B cell (primary cell): ENCODE data around the gene ARHGAP31. TPM values are rescaled to one million over a fixed set of nuclear protein-coding genes. Genes with fewer than 3 reads are reported as not detected.
A peak's percentile ranks its signal among the peaks of the same experiment; 100 is the strongest.

Experiments
- ATAC-seq: fragments of 200-7000 bp; cut with Tn5 transposase; one replicate; pipeline ENCODE4 v1.10.0; 2021; ENCODE audit warnings: low read depth, mild to moderate bottlenecking, moderate number of reproducible peaks, moderate library complexity
- CTCF ChIA-PET: fragments of 350-600 bp; sonication (Branson Sonifier 250); formaldehyde crosslinking; loops from one replicate; lab custom pipeline; 2021; ENCODE audit warnings: antibody characterized with exemption, inconsistent platforms; lab: Charles Lee
- POLR2A ChIA-PET: fragments of 350-600 bp; sonication (Branson Sonifier 250); formaldehyde crosslinking; loops from one replicate; lab custom pipeline; 2021; ENCODE audit warnings: antibody characterized with exemption; lab: Charles Lee
- DNase-seq: peaks from one replicate; pipeline ENCODE4 v3.0.0; 2013
- H2AFZ ChIP-seq: 2 replicates; pipeline ENCODE4 v1.6.1; 2012; ENCODE audit warnings: mild to moderate bottlenecking, low read depth, low read length; ENCODE audit not compliant: insufficient read depth, poor library complexity, severe bottlenecking
- H3K27ac ChIP-seq, 2 donors: 1 replicate in 1 of 2; 2 replicates in 1 of 2; pipeline ENCODE4 v1.5.1; 2012 to 2013; ENCODE audit warnings: low read length in 2 of 2, mild to moderate bottlenecking in 2 of 2, moderate library complexity in 1 of 2
- H3K27me3 ChIP-seq, 4 experiments: fragments of 200-600 bp in 1 of 4; sonication (generic) in 1 of 4; replicated peaks in 1 of 4; 1 replicate in 2 of 4; 2 replicates in 2 of 4; pipeline versions ENCODE4 v1.6.1 to v1.7.0; 2013 to 2016; ENCODE audit warnings: low read length in 3 of 4, mild to moderate bottlenecking in 2 of 4, mixed read lengths in 1 of 4, moderate library complexity in 1 of 4; ENCODE audit not compliant: insufficient read depth in 4 of 4, control insufficient read depth in 3 of 4; ENCODE audit errors: control extremely low read depth in 1 of 4
- H3K36me3 ChIP-seq, 2 experiments: replicated peaks in 1 of 2; 1 replicate in 1 of 2; 2 replicates in 1 of 2; pipeline versions ENCODE4 v1.6.1 to v1.7.1; 2013; ENCODE audit warnings: low read length in 1 of 2; ENCODE audit not compliant: insufficient read depth in 2 of 2, control insufficient read depth in 1 of 2; ENCODE audit errors: control extremely low read depth in 1 of 2, extremely low read depth in 1 of 2
- H3K4me1 ChIP-seq, 2 donors: fragments of 200-600 bp in 1 of 2; sonication (generic) in 1 of 2; 1 replicate in 1 of 2; 2 replicates in 1 of 2; pipeline versions ENCODE4 v1.5.1 to v1.6.1; 2013 to 2017; ENCODE audit warnings: low read length in 2 of 2; ENCODE audit not compliant: control insufficient read depth in 2 of 2, insufficient read depth in 2 of 2
- H3K4me2 ChIP-seq: replicated peaks from 2 replicates; pipeline ENCODE3; 2012; ENCODE audit warnings: mild to moderate bottlenecking, low read depth, low read length; ENCODE audit not compliant: poor library complexity, severe bottlenecking
- H3K4me3 ChIP-seq, 5 experiments: fragments of 200-600 bp in 1 of 5; sonication (generic) in 1 of 5; 1 replicate in 3 of 5; 2 replicates in 2 of 5; pipeline versions ENCODE4 v1.5.1 to v1.7.0; 2011 to 2016; ENCODE audit warnings: low read length in 4 of 5, mild to moderate bottlenecking in 4 of 5, low read depth in 2 of 5, control low read depth in 1 of 5, moderate library complexity in 1 of 5; ENCODE audit not compliant: insufficient read depth in 1 of 5; ENCODE audit errors: control extremely low read depth in 1 of 5, extremely low read depth in 1 of 5
- H3K79me2 ChIP-seq: fragments of 200-600 bp; sonication (generic); one replicate; pipeline ENCODE4 v1.6.0; 2016; ENCODE audit warnings: low read length; ENCODE audit not compliant: control insufficient read depth, insufficient read depth
- H3K9ac ChIP-seq: fragments of 200-600 bp; sonication (generic); 2 replicates; pipeline ENCODE4 v1.6.1; 2017; ENCODE audit warnings: mild to moderate bottlenecking, low read length, moderate library complexity
- H3K9me3 ChIP-seq, 3 donors: one replicate each; pipeline versions ENCODE4 v1.6.1 to v1.7.1; 2013; ENCODE audit warnings: low read length in 2 of 3; ENCODE audit not compliant: control insufficient read depth in 2 of 3, insufficient read depth in 1 of 3; ENCODE audit errors: control extremely low read depth in 1 of 3
- H4K20me1 ChIP-seq: 2 replicates; pipeline ENCODE4 v1.6.0; 2012; ENCODE audit warnings: mild to moderate bottlenecking, low read length; ENCODE audit not compliant: insufficient read depth, control insufficient read depth, poor library complexity, severe bottlenecking
- H3K27ac Mint-ChIP-seq: one replicate; pipeline ENCODE4 v1.8.0; 2021; ENCODE audit warnings: mixed read lengths
- H3K27me3 Mint-ChIP-seq: one replicate; pipeline ENCODE4 v1.8.0; 2021; ENCODE audit warnings: mixed read lengths
- H3K4me1 Mint-ChIP-seq: one replicate; pipeline ENCODE4 v1.8.0; 2021; ENCODE audit warnings: mixed read lengths
- H3K4me3 Mint-ChIP-seq: one replicate; pipeline ENCODE4 v1.8.0; 2021; ENCODE audit warnings: mixed read lengths
- H3K9me3 Mint-ChIP-seq: one replicate; pipeline ENCODE4 v1.8.0; 2022; ENCODE audit warnings: mixed read lengths; ENCODE audit not compliant: insufficient read depth
- CTCF ChIP-seq: fragments of 200-600 bp; IDR thresholded peaks from one replicate; pipeline ENCODE4 v1.8.0; 2022; ENCODE audit warnings: antibody characterized with exemption, mild to moderate bottlenecking
- EZH2 ChIP-seq: IDR thresholded peaks from 2 replicates; pipeline ENCODE4 v1.6.1; 2012; ENCODE audit warnings: borderline replicate concordance, low read depth, mild to moderate bottlenecking, moderate library complexity, low read length; ENCODE audit not compliant: insufficient read depth, poor library complexity, severe bottlenecking
- WGBS: methylation state at CpG from one replicate; pipeline ENCODE4 v1.1.5; 2013; ENCODE audit warnings: missing lambda C conversion rate; ENCODE audit not compliant: insufficient coverage; 5-methylcytosine and 5-hydroxymethylcytosine counted together
- intact Hi-C: fragments of 100-400 bp; cut with micrococcal nuclease; formaldehyde crosslinking; loops from one replicate; pipeline ENCODE4 v1.10.0; 2022
- polyA plus RNA-seq: library from polyadenylated mRNA; depleted of rRNA; stranded (reverse); fragments of >200 nt; gene quantifications from 2 replicates; pipeline ENCODE4 v1.2.3, GENCODE V29; 2012
- total RNA-seq, 2 donors: library from RNA; stranded (reverse); fragments of 120-200 nt in 1 of 2; gene quantifications; 1 replicate in 1 of 2; 2 replicates in 1 of 2; pipeline versions ENCODE4 v1.2.3 to v1.2.4, GENCODE V29; 2013 to 2022

Gene ARHGAP31
- total and polyA plus RNA-seq, 2 donors (not counting 1 experiment from before 2014, with no cell fraction given) = 3.5 to 7.8 TPM

DNA sequence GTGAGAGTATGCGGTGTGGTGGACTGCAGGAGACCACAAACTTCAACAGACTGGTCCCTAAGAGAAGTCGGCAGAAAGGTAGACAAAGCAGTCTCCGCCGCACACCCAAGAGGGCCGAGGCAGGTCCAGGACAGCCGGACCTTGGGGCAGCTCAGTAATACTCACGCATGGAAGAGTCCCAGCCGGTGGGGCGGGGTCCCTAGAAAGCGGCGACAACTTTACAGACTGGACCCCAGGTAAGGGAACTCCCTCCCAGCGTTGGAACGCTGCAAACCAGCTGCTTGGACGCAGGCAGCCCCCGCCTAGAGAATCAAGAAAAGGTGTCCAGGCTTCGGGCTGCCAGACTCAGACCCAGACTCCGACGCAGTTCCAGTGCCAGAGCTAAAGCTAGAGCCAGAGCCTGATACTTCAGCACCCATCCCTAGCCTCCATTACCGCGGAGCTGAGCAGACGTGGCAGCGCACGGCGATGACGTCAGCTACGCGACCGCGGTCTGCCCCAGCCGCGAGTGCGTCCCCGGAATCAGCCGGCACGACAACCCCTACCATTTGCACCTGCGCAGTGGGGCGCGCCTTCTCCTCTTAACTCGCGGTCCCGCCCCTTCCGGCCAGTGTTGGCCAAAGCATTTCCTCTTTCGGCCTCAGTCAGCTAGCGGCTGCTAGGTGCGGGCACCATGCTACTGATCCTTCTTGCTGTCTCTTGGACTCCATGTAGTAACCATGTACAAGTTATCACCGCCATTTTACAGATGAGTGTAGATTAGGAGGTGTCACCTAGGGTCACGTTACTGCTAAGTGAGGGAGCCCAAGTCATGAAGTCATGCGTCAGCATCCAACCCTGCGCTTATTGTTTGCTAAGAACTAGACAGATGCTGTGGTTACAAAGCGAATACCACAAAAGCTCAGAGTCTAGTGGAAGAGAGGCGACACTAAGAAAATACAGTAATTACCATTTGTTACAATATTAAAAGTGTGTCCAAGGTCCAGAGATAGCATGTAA, 169.3 kb downstream of the ARHGAP31 start, which contains the start of gene TMEM39A:
TMEM39A (minus strand) TSS at position 445 of the 999 bp plus-strand sequence. CDS start 1,541 bp downstream, outside the sequence.
- Histone ChIP-seq H3K27me3 (no peaks in the 10 kb centered on the region), H3K9ac (peak within 1 kb of the TSS; percentile 82), H3K9me3 (no peaks in the 10 kb centered on the region), H3K4me1 (peaks cover 24 to 25% of the 10 kb centered on the region in 2 donors), H3K36me3 (peaks cover 2 to 26% of the 10 kb centered on the region in 2 experiments), H4K20me1 (no peaks in the 10 kb centered on the region), H3K4me2 (peak within 1 kb of the TSS; percentile 88), H3K4me3 (peak within 1 kb of the TSS; percentile 76 to 99 (median 85)), H3K27ac (peak within 1 kb of the TSS; percentile 68 to 88), H3K79me2 (peaks cover 37% of the 10 kb centered on the region), H2AFZ (peak within 1 kb of the TSS; percentile 82)
- ATAC-seq (peak; percentile 87), DNase-seq (peak; percentile 99)
- Mint-ChIP-seq H3K4me1 (peaks cover 37% of the 10 kb centered on the region), H3K9me3 (no peaks in the 10 kb centered on the region), H3K4me3 (peak within 1 kb of the TSS; percentile 96), H3K27me3 (no peaks in the 10 kb centered on the region), H3K27ac (peak within 1 kb of the TSS; percentile 99)
- POLR2A ChIA-PET = interaction anchor here (0.6 to 2.4 kb wide), 8 partner anchors 10 to 342 kb away, joined by 3 to 14 read pairs (median 4); partner anchors contain the start of genes CD80 and TIMMDC1
- intact Hi-C loops = loop anchor here (1.0 to 10.0 kb wide), 10 partner anchors 35 to 632 kb away; partner anchors contain the start of genes B4GALT4, CD80, CFAP91 and COX17
- CTCF ChIA-PET = interaction anchor here (1.4 to 2.9 kb wide), 3 partner anchors 35 to 218 kb away, joined by 5 to 16 read pairs (median 8); partner anchors contain the start of gene TIMMDC1
- under 1% methylated on average over 45 of the region's 51 CpGs for WGBS
- no peak for TF ChIP-seq EZH2
- no peak for TF ChIP-seq CTCF
